GM18867 (cell line): ENCODE measurements around the gene MAD2L1.

Source experiments
- ATAC-seq: cut with Tn5 transposase; IDR thresholded peaks from one replicate; pipeline ENCODE4 v1.9.1; 2021; ENCODE audit warnings: mild to moderate bottlenecking, moderate library complexity; ENCODE audit not compliant: unreplicated experiment

MAD2L1 gene

DNA sequence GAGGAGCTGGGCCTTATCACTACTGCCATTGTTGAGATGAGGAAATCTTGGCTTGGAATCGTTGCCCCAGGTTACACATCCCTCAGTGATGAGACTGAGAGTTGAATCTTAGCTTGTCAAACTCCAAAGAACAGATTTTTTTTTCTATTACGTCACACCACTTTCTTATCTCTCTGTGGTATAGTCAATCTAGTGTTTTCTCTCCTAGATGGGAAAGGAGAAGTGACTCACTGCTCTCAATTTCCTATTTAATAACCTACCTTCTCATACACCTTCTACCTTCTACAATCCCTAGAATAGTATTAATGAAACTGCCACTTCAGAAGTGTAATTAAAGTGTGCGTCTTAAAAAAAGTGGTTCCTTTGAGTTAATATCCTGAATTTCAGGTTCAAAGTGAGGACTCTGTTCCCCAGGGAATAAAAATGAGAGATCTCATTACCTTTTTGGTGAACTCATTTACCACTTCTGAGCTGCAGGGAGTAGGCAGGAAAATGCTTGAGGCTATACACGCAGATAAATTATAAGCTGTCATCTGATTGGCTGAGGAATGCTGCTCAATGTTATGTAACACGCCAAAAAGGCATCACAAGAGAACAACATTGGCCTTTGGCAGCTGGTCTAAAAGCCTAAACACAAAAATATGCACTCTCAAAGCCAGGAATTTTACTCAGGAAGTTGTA, 59.3 kb downstream of the MAD2L1 start:
- ATAC-seq, result no peak
